Epithelial cell of proximal tubule (primary cell): ENCODE measurements around the gene YJEFN3. TPM values are rescaled to one million over a fixed set of nuclear protein-coding genes. Genes with fewer than 3 reads are reported as not detected.

Experiments used
- DNase-seq: peaks from one replicate; pipeline ENCODE4 v3.0.0-alpha.2; 2011; ENCODE audit warnings: low read depth
- H3K4me3 ChIP-seq: 2 replicates; pipeline ENCODE4 v1.5.1; 2011; ENCODE audit warnings: low read depth, mild to moderate bottlenecking, low read length
- CTCF ChIP-seq: conservative IDR thresholded peaks from 2 replicates; pipeline ENCODE4 v1.5.1; 2012; ENCODE audit warnings: low read depth, mild to moderate bottlenecking, low read length
- total RNA-seq: library from RNA; depleted of rRNA; stranded (reverse); fragments of >200 nt; gene quantifications from 2 replicates; pipeline ENCODE4 v1.2.3, GENCODE V29; 2015

YJEFN3 gene
- total RNA-seq, 1 donor from 2014 or later = 0.58 TPM

- no peak for TF ChIP-seq CTCF
Measured at GRCh38 chr19:19500975-19501644, 27.6 kb upstream of the YJEFN3 start.

DNA sequence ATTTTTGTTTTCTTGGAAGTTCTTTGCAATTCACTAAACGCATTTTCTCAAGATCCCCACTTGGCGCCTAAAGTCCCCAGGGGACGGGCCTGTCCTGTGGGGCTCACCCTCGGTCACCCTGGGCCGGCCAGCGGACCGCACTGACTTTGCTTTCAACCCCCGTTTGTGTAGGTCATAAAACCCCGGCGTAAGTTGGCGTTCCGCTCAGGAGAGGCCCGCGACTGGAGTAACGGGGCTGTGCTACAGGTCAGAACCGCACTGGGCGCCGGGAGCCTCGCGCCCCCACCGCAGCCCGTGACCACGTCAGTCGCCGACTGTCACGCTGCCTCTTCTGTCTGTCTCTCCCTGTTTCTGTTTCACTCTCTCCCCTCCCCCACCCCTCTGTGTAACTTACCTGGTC is 26.9 kb upstream of the YJEFN3 start:
- no peak for TF ChIP-seq CTCF
- no peak overlapping the region for H3K4me3 ChIP-seq

More at GRCh38 chr19:19500975-19501644, 27.6 kb upstream of the YJEFN3 start:
- no peak for DNase-seq
- no peak overlapping the region for H3K4me3 ChIP-seq

GRCh38 chr19:19502281-19502680 is 26.4 kb upstream of the YJEFN3 start:
- no peak overlapping the region for H3K4me3 ChIP-seq
- no peak for TF ChIP-seq CTCF
- no peak for DNase-seq

More for the DNA sequence above, 26.9 kb upstream of the YJEFN3 start:
- DNase-seq = no peak

GRCh38 chr19:19502808-19503602 is 25.7 kb upstream of the YJEFN3 start:
- no peak for DNase-seq
- no peak for TF ChIP-seq CTCF
- H3K4me3 ChIP-seq = no peak overlapping the region

- no peak for TF ChIP-seq CTCF
- no peak for DNase-seq
- no peak overlapping the region for H3K4me3 ChIP-seq
Measured at GRCh38 chr19:19504754-19505668, 23.7 kb upstream of the YJEFN3 start.

DNA sequence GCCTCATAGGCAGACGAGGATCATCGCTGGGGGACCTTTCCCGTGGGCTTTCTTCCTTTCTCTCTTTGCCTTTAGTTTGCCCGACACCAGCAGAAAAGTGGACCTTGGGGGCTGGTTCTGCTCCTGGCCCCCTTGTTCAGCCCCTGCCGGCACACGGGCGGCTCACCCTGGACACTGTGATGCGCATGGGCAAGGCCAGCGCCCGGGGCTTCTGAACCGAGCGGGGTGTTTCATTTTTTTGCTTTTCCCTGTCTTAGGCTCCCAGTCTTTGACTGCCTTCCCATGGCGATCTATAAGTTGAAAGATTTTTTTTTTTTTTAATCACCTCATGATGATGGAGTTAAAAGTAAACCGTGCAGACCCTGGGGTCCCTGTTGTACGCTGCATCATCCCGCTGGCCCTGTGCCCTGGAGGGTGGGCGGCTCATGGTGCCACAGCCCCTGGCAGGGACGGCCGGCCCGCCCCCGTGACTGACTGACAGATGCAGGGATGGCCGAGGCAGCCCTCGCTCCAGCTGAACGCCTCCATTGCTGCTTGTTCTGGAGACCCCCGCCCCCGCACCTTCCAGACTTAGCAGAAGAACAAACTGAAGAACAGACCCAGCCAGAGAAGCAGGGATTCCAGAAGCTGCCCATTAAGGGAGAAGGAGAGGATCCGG is 22.9 kb upstream of the YJEFN3 start:
- no peak overlapping the region for H3K4me3 ChIP-seq
- no peak for DNase-seq
- TF ChIP-seq CTCF = no peak
